Glutamatergic neuron (in vitro differentiated cells): Measurements from ENCODE around the gene OR2F1. TPM values are rescaled to one million over a fixed set of nuclear protein-coding genes. Genes with fewer than 3 reads are reported as not detected.

Experiments
- DNase-seq: peaks from one replicate; pipeline ENCODE4 v3.0.0; 2022
- H3K27ac Mint-ChIP-seq: one replicate; pipeline ENCODE4 v1.8.0; 2020; ENCODE audit warnings: mild to moderate bottlenecking, mixed read lengths, inconsistent platforms; ENCODE audit not compliant: unreplicated experiment
- H3K27me3 Mint-ChIP-seq: one replicate; pipeline ENCODE4 v1.8.0; 2020; ENCODE audit warnings: mild to moderate bottlenecking, moderate library complexity, mixed read lengths, inconsistent platforms; ENCODE audit not compliant: unreplicated experiment
- H3K36me3 Mint-ChIP-seq: one replicate; pipeline ENCODE4 v1.8.0; 2020; ENCODE audit warnings: mild to moderate bottlenecking, mixed read lengths, inconsistent platforms; ENCODE audit not compliant: unreplicated experiment
- H3K4me1 Mint-ChIP-seq: one replicate; pipeline ENCODE4 v1.8.0; 2020; ENCODE audit warnings: mild to moderate bottlenecking, low read depth, mixed read lengths, inconsistent platforms; ENCODE audit not compliant: unreplicated experiment
- H3K4me3 Mint-ChIP-seq: one replicate; pipeline ENCODE4 v1.8.0; 2020; ENCODE audit warnings: mild to moderate bottlenecking, mixed read lengths, inconsistent platforms; ENCODE audit not compliant: unreplicated experiment
- H3K9me3 Mint-ChIP-seq: one replicate; pipeline ENCODE4 v1.8.0; 2020; ENCODE audit warnings: mild to moderate bottlenecking, moderate library complexity, mixed read lengths, inconsistent platforms; ENCODE audit not compliant: unreplicated experiment
- CTCF ChIP-seq: fragments of 200-600 bp; sonication (generic); IDR thresholded peaks from one replicate; pipeline ENCODE4 v1.5.0; 2021; ENCODE audit not compliant: partially characterized antibody, unreplicated experiment
- total RNA-seq: library from RNA; stranded (reverse); fragmentation: NEBNext Ultra II Directional; extraction: Animal tissue kit (Norgen Biotek cat#: 25700); gene quantifications from one replicate; pipeline ENCODE4 v1.2.1, GENCODE V29; 2021; ENCODE audit not compliant: unreplicated experiment

Gene OR2F1
- total RNA-seq, 1 donor from 2014 or later = not detected

GRCh38 chr7:143948733-143949132 lies 5.9 kb upstream of the OR2F1 start:
- H3K27ac Mint-ChIP-seq = no peak overlapping the region
- DNase-seq = no peak
- TF ChIP-seq CTCF = no peak
- peaks cover 2% of the 10 kb centered on the region for H3K27me3 Mint-ChIP-seq
- peaks cover 9% of the 10 kb centered on the region for H3K36me3 Mint-ChIP-seq
- no peaks in the 10 kb centered on the region for H3K4me1 Mint-ChIP-seq
- H3K4me3 Mint-ChIP-seq = no peak overlapping the region
- H3K9me3 Mint-ChIP-seq = no peaks in the 10 kb centered on the region

- Mint-ChIP-seq H3K9me3 (no peaks in the 10 kb centered on the region), H3K27me3 (no peaks in the 10 kb centered on the region), H3K27ac (no peak overlapping the region), H3K4me3 (no peak overlapping the region), H3K4me1 (no peaks in the 10 kb centered on the region), H3K36me3 (no peaks in the 10 kb centered on the region)
- DNase-seq = no peak
- no peak for TF ChIP-seq CTCF
These were observed 1.2 kb upstream of the OR2F1 start for GRCh38 chr7:143953421-143953820.

DNA sequence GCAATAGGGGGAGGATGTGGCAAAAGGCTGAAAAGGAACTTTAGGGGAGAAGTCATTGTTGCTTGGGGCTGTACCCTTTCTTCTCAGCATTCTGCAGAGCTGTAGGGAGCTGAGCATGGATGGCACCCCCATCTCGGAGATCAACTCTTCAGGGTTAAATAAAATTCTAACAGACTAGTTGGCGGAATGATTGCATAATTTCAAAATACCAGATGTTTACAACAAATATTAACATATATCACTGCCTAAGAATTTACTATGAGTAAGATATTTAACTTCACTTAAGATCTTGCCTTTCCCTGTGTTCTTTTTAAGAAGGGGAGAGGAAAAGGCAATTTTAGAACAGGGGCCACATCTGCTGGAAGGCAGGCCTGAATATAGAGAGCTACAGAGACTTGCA lies 509 bp upstream of the OR2F1 start:
- H3K27me3 Mint-ChIP-seq = no peaks in the 10 kb centered on the region
- DNase-seq = no peak
- TF ChIP-seq CTCF = no peak
- no peak overlapping the region for H3K27ac Mint-ChIP-seq
- no peaks in the 10 kb centered on the region for H3K36me3 Mint-ChIP-seq
- H3K4me3 Mint-ChIP-seq = no peak overlapping the region
- H3K4me1 Mint-ChIP-seq = no peaks in the 10 kb centered on the region
- no peaks in the 10 kb centered on the region for H3K9me3 Mint-ChIP-seq

DNA sequence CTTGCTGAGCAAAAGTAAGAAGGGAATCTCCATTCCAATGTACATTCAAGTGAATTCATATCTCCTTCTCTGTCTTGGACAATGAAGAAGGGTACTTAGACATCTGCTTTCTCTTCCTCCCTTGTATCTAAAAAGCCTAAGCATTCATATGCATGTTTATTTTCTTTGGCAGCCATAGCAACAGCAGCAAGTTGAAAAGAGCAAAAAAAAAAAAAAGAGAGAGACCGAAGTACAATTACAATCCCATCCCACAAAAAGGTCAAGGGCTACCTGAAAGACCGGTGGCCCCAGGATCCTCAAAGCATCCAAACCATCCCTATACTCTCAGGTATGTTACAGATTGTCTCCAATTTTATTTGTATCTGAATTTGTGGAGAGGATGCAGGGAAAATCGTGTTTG lies 4.1 kb downstream of the OR2F1 start:
- H3K9me3 Mint-ChIP-seq = no peaks in the 10 kb centered on the region
- no peak for TF ChIP-seq CTCF
- no peaks in the 10 kb centered on the region for H3K27me3 Mint-ChIP-seq
- H3K4me1 Mint-ChIP-seq = no peaks in the 10 kb centered on the region
- H3K36me3 Mint-ChIP-seq = no peaks in the 10 kb centered on the region
- H3K4me3 Mint-ChIP-seq = no peak overlapping the region
- no peak overlapping the region for H3K27ac Mint-ChIP-seq
- no peak for DNase-seq

DNA sequence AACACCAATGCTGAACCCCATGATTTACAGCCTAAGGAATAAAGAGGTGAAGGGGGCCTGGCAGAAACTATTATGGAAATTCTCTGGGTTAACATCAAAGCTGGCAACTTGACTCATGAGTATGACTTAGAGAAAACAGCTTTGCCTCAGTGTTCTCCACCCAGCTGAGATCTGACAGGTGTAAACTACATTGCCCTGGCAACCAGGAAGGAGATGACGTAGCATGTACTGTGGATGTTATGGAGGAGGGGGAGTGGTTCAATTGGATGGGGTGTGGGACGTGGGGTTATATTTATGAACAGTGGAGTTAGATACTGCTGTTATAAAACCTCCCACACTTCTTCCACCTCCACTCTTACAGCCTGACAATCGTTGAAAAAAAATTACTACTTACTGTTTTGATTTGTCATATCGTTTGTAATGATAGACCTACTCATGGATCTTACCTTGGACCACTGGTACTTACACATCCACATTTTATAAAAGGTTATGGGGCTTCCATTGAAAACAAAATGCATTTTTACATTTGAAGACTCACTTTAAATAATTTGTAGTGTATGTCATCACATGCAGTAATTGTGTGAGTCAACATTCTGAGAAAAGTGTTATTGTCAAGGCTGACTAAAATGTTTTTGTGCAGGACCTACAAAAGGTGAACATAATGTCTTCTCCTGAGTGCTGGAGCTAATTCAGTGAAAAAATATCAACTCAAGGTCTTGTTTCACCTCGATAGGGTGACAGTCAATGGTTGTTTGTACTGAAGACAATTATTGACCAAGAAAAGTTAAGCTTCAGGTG lies 6.4 kb downstream of the OR2F1 start:
- no peaks in the 10 kb centered on the region for H3K4me1 Mint-ChIP-seq
- H3K27me3 Mint-ChIP-seq = no peaks in the 10 kb centered on the region
- H3K27ac Mint-ChIP-seq = no peak overlapping the region
- no peak for TF ChIP-seq CTCF
- H3K4me3 Mint-ChIP-seq = no peak overlapping the region
- no peak for DNase-seq
- H3K36me3 Mint-ChIP-seq = no peaks in the 10 kb centered on the region
- no peaks in the 10 kb centered on the region for H3K9me3 Mint-ChIP-seq
